Left lung (tissue), 10 donors: ENCODE results near the gene CTDSPL. TPM values are rescaled to one million over a fixed set of nuclear protein-coding genes. Genes with fewer than 3 reads are reported as not detected.

Experiments used
- ATAC-seq: fragments of 200-7000 bp; cut with Tn5 transposase; one replicate; pipeline ENCODE4 v1.9.1; 2020; ENCODE audit warnings: moderate library complexity
- DNase-seq, 4 donors: peaks; one replicate each; pipeline ENCODE4 v3.0.0-alpha.2; 2013 to 2020
- H3K27ac ChIP-seq, 2 donors: fragments of 200-600 bp; sonication (generic) in 1 of 2; one replicate each; pipeline versions ENCODE4 v1.5.0 to v1.8.0; 2020 to 2021
- H3K27me3 ChIP-seq, 2 donors: fragments of 200-600 bp; sonication (generic) in 1 of 2; one replicate each; pipeline versions ENCODE4 v1.5.0 to v1.8.0; 2020 to 2021
- H3K36me3 ChIP-seq, 2 donors: fragments of 200-600 bp; sonication (generic) in 1 of 2; one replicate each; pipeline versions ENCODE4 v1.5.0 to v1.8.0; 2020 to 2021
- H3K4me1 ChIP-seq, 2 donors: fragments of 200-600 bp; one replicate each; pipeline ENCODE4 v1.8.0; 2021
- H3K4me3 ChIP-seq, 2 donors: fragments of 200-600 bp; sonication (generic) in 1 of 2; one replicate each; pipeline versions ENCODE4 v1.5.0 to v1.8.0; 2020 to 2021; ENCODE audit warnings: mild to moderate bottlenecking in 1 of 2
- H3K9me3 ChIP-seq, 2 donors: fragments of 200-600 bp; sonication (generic) in 1 of 2; one replicate each; pipeline versions ENCODE4 v1.5.0 to v1.8.0; 2020 to 2021
- intact Hi-C, 2 donors: fragments of 100-400 bp; cut with DNase I; formaldehyde crosslinking; loops; one replicate each; pipeline versions ENCODE4 v1.11.2 to v1.14.2; 2022
- polyA plus RNA-seq, 6 donors: library from polyadenylated mRNA; unstranded; fragments of 120-200 nt; gene quantifications; one replicate each; pipeline ENCODE4 v1.2.1, GENCODE V29; 2013; ENCODE audit not compliant: insufficient read length in 6 of 6
- total RNA-seq, 2 donors: library from RNA; stranded (reverse); fragmentation: NEBNext Ultra II Directional; extraction: Animal tissue kit (Norgen Biotek cat#: 25700); gene quantifications; one replicate each; pipeline ENCODE4 v1.2.1, GENCODE V29; 2021
- TF ChIP-seq, protein P1 (sequence below), 2 donors: fragments of 200-600 bp; sonication (generic) in 1 of 2; IDR thresholded peaks; one replicate each; pipeline versions ENCODE4 v1.5.0 to v1.8.0; 2021; ENCODE audit warnings: antibody characterized with exemption in 2 of 2
- donor health status: DM: no; HTN: yes; CAD: no.
- donor health status: DM: no; HTN: no; CAD: no.

The CTDSPL gene
- total and polyA plus RNA-seq, 8 donors: 46.9 to 122 (median 115) TPM

DNA sequence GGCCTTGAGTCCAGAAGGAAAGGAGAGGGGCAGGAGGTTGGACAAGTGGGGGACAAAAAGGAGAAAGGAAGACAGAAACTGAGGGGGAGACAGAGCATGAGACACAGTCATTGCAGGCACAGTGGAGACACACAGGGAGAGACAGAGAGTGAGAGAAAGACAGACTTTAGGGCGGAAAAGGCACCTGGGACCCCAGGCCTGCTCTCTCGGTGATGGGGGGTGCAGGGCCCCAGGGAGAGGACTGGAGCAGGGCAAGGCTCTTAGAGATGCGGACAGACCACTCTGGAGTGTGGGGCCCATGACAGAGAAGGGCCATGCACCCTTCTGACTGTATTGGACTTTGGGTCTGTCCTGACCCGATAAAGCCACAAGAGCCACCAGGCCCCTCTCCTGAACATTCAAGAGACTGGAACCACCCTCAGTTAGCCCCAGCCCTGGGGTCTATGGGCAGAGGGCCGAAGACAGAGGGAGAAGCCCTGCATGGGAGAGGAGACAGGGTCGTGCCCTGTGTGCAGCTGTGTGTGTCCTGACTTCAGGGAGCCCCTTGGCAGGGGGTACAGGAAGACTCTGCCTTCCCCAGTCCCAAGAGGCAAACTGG, 155.3 kb downstream of the CTDSPL start:
- TF ChIP-seq, protein P1, sequence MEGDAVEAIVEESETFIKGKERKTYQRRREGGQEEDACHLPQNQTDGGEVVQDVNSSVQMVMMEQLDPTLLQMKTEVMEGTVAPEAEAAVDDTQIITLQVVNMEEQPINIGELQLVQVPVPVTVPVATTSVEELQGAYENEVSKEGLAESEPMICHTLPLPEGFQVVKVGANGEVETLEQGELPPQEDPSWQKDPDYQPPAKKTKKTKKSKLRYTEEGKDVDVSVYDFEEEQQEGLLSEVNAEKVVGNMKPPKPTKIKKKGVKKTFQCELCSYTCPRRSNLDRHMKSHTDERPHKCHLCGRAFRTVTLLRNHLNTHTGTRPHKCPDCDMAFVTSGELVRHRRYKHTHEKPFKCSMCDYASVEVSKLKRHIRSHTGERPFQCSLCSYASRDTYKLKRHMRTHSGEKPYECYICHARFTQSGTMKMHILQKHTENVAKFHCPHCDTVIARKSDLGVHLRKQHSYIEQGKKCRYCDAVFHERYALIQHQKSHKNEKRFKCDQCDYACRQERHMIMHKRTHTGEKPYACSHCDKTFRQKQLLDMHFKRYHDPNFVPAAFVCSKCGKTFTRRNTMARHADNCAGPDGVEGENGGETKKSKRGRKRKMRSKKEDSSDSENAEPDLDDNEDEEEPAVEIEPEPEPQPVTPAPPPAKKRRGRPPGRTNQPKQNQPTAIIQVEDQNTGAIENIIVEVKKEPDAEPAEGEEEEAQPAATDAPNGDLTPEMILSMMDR (IDR thresholded peaks at IDR 0.05): no peak
- intact Hi-C loops: no loop called here
- ATAC-seq (no peak), DNase-seq (peak in 1 of 4 donors; percentile 14)
- peaks cover 0 to 60% of the 10 kb centered on the region in 2 donors for H3K36me3 ChIP-seq
- H3K27ac ChIP-seq: no peak overlapping the region
- H3K4me3 ChIP-seq: no peak overlapping the region
- no peaks in the 10 kb centered on the region for H3K4me1 ChIP-seq
- H3K9me3 ChIP-seq: peaks cover 0 to 6% of the 10 kb centered on the region in 2 donors
- H3K27me3 ChIP-seq: no peaks in the 10 kb centered on the region

DNA sequence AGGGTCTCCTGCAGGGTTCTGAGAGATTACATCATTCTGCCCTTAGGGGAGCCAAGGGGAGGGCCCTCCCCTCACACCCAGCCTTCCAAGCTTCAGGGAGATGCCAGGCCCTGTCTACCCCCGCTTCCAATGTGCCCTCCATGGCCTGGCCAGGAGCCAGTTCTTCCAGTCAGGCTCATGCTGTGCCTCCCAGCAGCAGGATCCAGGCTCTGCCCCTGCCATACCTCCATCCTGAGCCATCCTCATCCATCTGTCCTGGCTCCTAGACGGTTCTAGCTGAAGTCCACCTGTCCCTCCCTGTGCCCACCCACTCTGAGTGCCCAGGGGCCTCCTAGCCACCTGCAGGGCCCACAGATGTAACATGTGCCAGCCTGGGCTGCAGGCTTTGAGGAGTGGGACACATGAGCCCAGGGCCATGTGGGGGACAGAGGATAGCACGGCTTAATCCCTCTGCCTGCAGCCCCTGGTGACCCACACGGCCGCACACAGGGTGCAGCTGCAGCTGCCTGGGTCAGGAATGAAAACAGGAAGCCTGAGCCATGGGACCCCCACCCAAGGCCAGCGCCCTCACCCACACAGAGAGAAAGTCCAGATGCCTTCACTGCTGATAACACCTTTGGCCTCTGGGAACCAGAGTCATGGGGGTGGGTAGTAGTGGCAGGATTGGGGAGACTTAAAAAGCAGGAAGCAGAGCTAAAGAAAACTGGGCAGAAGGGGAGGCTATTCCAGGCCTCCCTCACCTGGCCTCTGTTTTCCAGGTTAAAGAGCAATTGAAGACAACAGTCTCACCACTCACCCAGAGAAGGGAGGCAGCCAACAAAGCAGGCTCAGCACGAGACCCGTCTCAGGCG, 156.0 kb downstream of the CTDSPL start:
- Histone ChIP-seq H3K27ac (no peak overlapping the region), H3K9me3 (peaks cover 0 to 6% of the 10 kb centered on the region in 2 donors), H3K4me3 (no peak overlapping the region), H3K4me1 (peaks cover 0 to 4% of the 10 kb centered on the region in 2 donors), H3K27me3 (no peaks in the 10 kb centered on the region), H3K36me3 (peaks cover 0 to 60% of the 10 kb centered on the region in 2 donors)
- intact Hi-C loops: no loop called here
- TF ChIP-seq, protein P1 (IDR thresholded peaks at IDR 0.05): no peak
- DNase-seq: peak in 2 of 4 donors; percentile 24 to 35
- ATAC-seq: no peak

DNA sequence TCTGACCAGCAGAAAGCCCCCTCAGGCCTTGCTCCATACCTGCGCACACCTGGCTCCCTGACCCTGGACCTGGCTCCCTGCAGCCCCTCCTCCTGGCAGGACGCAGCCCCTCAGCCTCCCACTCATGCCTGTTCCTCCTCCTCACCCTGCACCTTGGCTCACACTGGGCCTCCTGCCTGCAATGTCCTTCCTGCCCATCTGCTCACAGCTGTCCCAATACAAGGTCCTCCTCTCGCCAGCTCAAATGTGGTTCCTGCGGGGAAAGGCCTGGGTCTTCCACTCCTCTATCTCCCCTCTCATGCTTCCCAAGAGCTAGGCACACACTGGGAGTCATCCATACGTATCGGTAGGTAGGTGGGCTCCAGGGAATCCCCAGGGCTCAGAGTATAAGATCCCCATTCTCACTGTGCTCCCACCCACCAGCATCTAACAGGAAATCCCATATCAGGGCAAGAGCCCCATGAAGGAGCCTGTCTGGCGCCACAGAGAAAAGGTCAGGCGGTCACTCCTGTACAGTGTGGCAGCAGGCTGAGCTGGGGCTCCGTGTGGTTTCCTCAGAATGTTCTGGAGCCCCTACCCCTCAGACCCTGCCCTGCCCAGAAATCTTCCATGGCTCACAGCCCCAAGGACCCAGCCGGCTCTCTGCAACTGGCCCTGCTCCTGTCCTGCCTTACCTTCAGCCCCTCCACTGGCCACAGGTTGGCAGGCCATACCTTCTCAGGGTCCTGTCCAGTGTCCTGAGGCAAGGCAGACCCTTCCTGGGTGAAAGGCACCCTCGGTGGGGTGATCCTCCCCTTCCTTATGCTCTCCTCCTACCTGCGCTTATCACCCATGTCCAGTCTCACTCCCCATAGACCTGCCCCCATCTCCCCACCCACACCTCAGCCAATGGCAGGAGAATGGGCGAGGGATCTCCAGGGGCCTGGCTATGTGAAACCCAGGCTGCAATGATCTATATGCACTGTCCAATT, 156.9 kb downstream of the CTDSPL start:
- Histone ChIP-seq H3K36me3 (peaks cover 0 to 60% of the 10 kb centered on the region in 2 donors), H3K4me3 (no peak overlapping the region), H3K27ac (no peak overlapping the region), H3K4me1 (peaks cover 3 to 13% of the 10 kb centered on the region in 2 donors), H3K9me3 (peaks cover 0 to 6% of the 10 kb centered on the region in 2 donors), H3K27me3 (no peaks in the 10 kb centered on the region)
- DNase-seq (peak in 1 of 4 donors; percentile 46), ATAC-seq (no peak)
- intact Hi-C loops: no loop called here
- TF ChIP-seq, protein P1 (IDR thresholded peaks at IDR 0.05): no peak

DNA sequence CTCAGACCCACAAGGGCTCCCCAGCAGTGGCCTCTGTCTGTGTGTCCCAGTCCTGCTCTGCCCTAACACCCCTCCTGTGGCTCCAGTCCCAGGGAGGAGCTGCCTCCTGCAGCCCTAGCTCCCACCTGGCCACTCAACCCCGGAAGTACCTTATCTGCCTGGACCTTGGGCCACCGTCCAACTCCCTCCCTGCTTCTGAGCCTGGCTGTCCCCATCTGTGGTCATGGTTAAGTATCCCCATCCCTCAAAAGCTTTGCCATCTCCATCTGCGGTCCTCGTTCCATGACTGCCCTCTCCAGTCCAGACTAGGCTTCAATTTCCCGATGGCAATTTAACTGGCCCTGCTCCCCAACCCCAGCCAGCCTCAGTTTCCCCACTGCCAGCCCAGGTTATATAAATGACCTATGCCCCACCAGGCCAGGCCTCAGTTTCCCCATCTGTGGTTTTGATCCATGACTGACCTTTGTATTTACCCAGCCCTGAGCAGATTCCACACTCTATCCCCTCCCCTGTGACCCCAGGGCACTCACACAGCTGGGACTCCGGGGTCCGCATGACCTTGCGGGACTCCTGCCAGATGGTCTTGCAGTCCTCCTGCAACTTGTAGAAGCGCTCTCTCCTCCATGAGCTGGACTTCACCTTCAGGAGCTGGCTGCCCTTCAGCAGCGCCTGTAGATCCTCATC, 158.1 kb downstream of the CTDSPL start:
- peaks cover 0 to 6% of the 10 kb centered on the region in 2 donors for H3K9me3 ChIP-seq
- no peak overlapping the region for H3K27ac ChIP-seq
- H3K4me3 ChIP-seq: no peak overlapping the region
- peaks cover 4 to 19% of the 10 kb centered on the region in 2 donors for H3K4me1 ChIP-seq
- peaks cover 0 to 54% of the 10 kb centered on the region in 2 donors for H3K36me3 ChIP-seq
- H3K27me3 ChIP-seq: no peaks in the 10 kb centered on the region
- DNase-seq (peak in 2 of 4 donors; percentile 27 to 42), ATAC-seq (no peak)
- TF ChIP-seq, protein P1 (IDR thresholded peaks at IDR 0.05): no peak
- intact Hi-C loops: no loop called here
